Brain pericyte (primary cell): ENCODE measurements around the gene AFF1.
"Not testable (repeated sequence)": the region's sequence is repeated elsewhere in the genome, so short reads cannot be mapped to it uniquely, and the experiment has no call there.

ENCODE experiments used
- DNase-seq: peaks from one replicate; pipeline ENCODE4 v3.0.0-alpha.2; 2012; ENCODE audit warnings: low read depth, low spot score

Gene AFF1

GRCh38 chr4:87035881-87036509 is 101.2 kb downstream of the AFF1 start:
- DNase-seq, result no peak

DNA sequence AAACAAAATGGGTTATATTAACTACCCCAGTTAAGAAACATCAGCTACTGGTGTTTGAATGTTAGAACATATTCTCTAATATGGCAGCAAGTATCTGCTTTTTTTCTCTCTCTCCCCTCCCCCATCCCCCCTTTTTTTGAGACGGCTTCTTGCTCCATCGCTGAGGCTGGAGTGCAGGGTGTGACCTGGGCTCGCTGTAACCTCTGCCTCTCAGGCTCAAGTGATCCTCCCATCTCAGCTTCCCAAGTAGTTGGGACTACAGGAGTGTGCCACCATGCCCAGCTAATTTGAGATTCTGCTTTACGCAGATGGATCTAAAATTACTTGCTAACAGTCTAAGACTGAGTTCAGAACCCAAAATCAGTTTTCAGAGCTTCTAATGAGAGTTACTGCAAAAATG is 101.9 kb downstream of the AFF1 start:
- DNase-seq, result no peak

DNA sequence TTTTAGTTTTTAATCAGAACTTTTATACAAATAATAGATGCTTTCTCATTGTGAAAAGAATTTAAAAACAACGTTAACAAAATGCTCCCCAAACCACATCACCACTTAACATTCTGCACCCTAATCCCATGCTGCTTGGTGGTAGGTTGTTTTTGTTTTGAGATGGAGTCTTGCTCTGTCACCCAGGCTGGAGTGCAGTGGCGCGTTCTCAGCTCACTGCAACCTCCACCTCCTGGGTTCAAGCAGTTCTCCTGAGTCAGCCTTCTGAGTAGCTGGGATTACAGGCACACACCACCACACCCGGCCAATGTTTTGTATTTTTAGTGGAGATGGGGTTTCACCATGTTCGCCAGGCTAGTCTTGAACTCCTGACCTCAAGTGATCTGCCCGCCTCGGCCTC is 102.4 kb downstream of the AFF1 start:
- DNase-seq, result not testable (repeated sequence)

GRCh38 chr4:87037671-87038334 is 103.0 kb downstream of the AFF1 start:
- no peak for DNase-seq

- peak; percentile 41 for DNase-seq
These were observed 104.2 kb downstream of the AFF1 start for GRCh38 chr4:87038837-87039615.

GRCh38 chr4:87041141-87041540 is 106.3 kb downstream of the AFF1 start:
- no peak for DNase-seq

- DNase-seq, result no peak
These were observed 107.4 kb downstream of the AFF1 start for GRCh38 chr4:87042221-87042620.

DNA sequence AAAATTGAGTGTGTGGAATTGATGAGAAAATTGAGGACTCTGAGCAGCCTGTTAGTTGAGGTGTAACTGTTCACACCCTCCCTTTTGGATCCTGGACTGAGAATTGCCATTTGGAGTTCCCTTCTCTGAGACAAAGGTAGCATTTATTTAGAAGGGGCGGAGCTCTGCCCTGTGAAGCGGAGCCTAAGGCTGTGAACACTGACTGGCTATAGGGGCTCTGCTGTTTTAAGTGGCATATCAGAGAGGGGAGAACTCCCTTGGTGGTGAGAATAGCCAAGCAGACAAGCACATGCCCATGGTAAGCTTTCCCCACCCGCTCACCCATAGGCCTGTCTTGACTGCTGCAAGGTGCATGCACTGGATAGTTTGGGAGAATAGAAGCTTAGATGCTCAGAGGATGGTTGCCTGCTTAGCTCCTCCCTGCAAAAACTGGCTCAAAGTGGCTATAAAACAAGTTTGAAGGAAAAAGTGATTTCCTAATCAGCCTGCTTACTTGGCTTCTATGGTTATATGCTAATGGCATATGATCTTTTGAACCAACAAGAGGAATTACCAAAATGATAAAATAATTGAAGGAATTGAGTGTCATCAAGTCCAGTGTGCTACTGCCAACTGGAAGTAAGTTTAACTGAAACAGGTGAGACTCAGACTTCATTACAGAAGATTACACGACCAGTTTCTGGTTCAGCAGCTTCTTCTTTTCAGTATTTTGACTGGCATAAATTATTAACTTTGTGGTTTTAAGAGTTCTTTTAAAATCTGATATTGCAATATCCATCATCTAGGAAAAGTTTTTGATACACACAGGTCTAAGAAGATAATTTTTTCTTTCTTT is 108.4 kb downstream of the AFF1 start:
- no peak for DNase-seq

GRCh38 chr4:87044511-87045233 is 109.9 kb downstream of the AFF1 start:
- DNase-seq, result no peak

DNA sequence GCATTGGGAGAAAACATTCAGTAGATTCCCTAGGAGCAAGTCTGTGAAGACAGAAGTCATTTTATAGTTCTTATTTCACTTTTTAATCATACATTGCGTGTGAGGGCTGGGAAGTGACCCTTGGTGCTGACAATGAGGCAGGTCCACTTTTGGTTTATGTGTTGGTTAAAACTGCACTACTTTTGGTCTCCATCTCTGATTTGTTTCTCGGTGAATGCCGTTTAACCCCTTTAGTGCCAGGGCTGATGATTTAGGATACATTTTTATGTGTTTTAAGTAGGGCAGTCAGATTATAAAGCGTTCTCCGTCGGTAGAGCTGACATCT is 110.4 kb downstream of the AFF1 start:
- DNase-seq, result no peak

GRCh38 chr4:87045659-87046058 is 110.8 kb downstream of the AFF1 start:
- DNase-seq, result no peak

- peak; percentile 53 for DNase-seq
These were observed 111.3 kb downstream of the AFF1 start for GRCh38 chr4:87046121-87046551.

GRCh38 chr4:87047281-87047798 is 112.5 kb downstream of the AFF1 start:
- DNase-seq, result no peak

GRCh38 chr4:87049508-87049907 is 114.7 kb downstream of the AFF1 start:
- no peak for DNase-seq

DNA sequence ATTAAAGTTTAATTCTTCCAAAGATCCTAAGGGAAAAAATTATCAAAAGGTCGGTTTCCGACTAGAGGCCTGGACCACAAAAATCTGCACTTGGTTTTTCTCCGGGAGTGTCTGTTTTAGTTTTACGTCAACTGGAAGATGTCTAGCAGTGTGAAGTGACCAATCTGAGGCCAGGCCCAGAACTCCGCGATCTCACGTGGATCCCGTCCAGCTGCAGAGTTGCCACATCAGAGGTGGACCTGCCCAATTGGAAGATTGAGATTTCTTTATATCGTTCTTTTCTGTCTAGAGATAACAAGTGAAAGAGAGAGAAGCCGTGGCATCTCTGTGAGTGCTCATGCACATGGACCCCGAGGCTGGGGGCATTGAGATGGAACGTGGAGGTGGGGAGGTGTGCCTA is 115.8 kb downstream of the AFF1 start:
- no peak for DNase-seq

GRCh38 chr4:87051121-87051713 is 116.4 kb downstream of the AFF1 start:
- no peak for DNase-seq

DNA sequence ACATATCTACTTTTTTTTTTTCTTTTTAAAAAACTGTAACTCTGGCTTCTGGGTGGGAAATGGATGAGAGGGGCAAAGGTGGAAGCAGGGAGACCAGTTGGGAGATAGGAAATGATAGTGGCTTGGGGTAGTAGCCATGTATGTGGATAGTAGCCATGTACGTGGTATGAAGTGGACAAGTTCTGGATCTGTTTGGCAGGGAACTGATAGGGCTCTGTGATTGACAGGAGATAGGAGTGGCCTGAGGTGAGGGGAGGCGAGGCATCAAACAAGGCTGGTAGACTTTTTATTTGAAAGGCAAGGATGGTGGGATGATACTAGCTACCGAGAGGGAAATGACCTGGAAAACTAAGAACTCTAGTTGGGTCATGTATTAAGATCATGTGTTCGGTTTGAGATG is 117.8 kb downstream of the AFF1 start:
- DNase-seq, result no peak

- DNase-seq, result no peak
These were observed 118.4 kb downstream of the AFF1 start for GRCh38 chr4:87053176-87053658.

GRCh38 chr4:87053802-87054767 is 119.3 kb downstream of the AFF1 start:
- no peak for DNase-seq
